DLD1 (cell line): ENCODE measurements around the gene RPGRIP1L.

Experiments
- in situ Hi-C: cut with HindIII; loops from 2 replicates; pipeline ENCODE4 v1.10.0; 2017; ENCODE audit warnings: low sequenced_read_pairs

RPGRIP1L gene

DNA sequence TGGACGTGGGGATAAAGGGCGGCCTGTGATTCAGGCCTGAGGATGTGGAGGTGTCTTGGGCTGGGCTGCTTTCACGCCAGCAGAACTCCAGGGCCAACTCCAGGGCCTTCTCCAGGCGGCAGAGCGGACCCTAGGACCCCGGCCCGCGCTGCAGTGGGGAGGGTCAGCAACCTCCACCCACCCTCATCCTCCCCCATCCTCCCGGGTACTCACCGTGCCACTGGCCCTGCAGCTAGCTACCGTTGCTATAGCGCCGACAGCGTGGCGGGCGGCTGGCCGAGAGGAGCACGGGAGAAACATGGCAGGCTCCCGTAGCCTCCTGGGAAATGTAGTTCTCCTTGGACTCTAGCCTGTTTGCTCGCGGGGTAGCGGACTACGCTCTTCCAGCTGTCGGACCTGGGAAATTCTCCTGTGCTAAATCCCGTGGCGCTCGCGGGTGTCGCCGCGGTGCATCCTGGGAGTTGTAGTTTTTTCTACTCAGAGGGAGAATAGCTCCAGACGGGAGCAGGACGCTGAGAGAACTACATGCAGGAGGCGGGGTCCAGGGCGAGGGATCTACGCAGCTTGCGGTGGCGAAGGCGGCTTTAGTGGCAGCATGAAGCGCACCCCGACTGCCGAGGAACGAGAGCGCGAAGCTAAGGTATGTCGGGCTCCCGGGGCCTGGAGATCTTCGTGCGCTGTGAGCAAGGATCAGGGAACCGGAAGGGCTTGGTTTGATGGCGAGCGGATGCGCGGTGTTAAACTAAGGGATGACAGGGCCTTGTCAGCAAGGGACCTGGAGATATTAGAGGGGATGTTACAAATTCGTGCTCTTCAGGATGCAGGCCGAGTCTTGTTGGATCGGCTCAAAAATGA lies at the start of gene RPGRIP1L, which contains the start of gene FTO:
RPGRIP1L (minus strand) TSS at position 270 of the 855 bp plus-strand sequence. CDS start 3,136 bp downstream, outside the sequence.
FTO (plus strand) TSS at position 567 of the 855 bp plus-strand sequence.
- in situ Hi-C loops: no loop called here

DNA sequence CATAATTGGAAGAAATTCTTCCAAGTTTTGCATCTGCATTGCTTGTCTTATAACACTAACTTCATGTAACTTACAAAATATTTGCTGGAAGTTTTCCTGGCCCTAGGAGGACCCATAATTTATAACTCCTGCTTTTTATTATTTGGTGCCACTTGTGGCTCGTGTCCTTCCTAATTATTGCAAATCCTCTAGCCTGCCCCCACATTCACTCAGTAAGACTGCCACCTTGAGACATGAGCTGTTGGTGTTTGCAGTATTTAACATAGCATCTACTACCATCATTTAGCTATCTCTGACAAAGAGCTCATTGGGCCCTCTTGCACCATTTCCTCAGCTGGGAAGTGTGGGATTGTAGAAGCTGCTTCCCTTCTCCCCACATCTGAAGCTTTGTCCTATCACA lies 49.8 kb upstream of the RPGRIP1L start:
- in situ Hi-C loops: no loop called here

DNA sequence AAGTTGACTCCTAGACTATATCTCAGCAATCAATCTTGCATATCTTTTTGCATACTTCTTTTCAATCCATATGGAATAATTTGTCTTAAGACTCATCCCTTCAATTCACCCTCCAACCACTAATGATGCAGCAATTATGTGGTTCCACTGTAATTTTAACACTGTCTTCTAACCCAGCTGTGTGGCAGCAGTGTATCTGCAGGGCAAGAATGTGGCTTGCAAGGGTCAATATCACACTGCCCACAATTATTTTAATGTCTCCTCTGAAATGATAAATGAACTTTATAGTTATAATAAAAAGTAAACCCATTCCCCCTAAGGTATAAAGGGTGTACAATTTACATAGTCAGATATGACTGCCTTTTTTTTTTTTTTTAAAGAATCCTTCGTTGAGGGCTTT lies 48.9 kb upstream of the RPGRIP1L start:
- in situ Hi-C loops: no loop called here

DNA sequence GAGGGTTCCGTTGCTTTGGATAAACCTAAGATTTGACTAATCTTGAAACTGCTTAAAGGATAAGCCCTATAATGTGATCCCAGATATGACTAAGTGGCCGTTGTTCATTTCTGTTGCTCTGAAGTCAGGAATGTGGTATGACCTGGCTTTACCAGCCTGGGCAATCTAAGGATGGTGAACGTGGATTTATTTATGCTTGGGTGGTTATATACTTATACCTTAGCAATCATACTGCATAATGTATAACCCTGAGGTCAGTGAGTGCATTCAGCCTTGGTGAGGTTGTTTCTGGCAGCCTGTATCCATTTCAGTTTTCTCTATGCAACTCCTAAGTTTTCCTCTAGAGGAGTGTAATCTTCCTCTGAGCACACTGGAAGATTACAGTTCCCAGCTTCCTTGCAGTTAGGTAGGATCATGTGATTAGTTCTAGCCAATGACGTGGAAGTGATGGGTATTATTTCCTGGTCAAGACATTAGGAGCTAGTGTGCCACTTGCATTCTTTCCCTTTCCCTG lies 42.2 kb upstream of the RPGRIP1L start:
- in situ Hi-C loops: no loop called here

DNA sequence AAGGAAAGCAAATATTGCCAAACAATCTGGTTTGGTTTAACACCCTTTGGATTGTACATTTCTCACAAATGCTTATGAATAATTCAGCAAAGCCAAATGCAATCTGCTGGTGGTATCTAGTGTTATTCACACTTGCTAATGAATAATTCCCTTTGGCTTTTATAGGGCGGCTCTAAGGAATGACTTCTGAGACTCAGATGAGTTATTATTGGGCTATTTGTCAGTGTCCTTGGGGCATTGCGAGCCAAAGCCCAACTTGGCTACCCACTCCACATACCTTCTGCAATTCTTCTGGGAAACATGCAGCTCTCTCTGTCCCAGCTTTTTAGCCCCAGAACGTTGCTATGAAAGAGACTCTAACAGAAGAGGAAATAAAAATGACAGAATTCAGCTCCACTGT lies 41.4 kb upstream of the RPGRIP1L start:
- in situ Hi-C loops: no loop called here

DNA sequence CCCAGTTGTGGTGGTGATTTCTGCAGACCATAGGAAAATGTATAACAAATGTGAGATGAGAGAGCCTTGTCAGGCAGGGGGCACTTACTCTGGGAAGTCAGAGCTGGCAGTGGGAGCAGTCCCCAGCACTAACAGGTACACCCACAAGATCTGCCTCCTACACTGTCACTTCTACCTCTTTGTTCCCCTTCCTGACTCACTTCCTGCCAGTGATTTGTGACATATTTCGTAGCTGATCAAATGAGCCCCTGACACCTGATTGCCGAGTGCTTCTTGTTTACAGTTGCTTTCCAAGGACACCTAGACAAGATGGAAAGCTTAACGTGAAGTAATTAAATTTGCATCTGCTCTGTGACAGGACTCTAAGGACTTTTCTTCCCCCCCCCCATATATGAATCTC lies 40.8 kb upstream of the RPGRIP1L start:
- in situ Hi-C loops: no loop called here

DNA sequence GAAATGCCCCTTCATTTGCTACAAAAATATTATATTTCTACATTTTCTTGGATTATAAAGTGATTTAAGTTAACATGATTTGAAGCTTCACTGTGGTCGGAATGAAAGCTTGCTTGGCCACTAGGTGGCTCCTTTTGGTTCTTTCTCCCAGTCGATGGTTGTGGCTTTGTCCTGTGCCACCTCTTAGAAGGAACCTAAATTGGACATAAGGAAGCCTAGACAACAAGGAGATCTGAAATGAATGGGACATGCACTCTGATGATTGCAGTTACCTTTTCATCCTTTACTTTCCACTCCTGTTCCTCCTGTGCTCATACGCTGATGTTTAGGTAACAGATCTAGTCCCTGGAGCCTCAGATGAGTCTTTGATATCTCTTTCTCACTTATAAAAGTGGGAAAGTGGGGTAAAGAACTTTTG lies 39.5 kb upstream of the RPGRIP1L start:
- in situ Hi-C loops: no loop called here

DNA sequence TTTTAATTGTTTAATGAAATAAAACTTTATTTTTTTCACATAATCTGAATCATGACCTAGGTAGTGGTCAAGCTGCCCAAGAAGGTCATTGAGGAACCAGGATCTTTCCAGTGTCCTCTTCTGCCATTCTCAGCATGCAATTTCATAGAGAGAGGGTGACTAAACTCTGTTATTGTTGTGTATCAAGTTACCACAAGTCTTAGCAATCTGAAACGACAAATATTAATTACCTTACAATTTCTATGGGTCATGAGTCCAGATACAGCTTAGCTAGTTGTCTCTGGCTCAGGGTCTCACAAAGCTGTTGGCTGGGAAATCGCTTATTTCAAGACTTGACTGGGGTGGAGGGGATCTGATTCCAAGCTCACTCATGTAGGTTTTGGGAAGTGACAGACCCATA lies 37.9 kb upstream of the RPGRIP1L start:
- in situ Hi-C loops: no loop called here

DNA sequence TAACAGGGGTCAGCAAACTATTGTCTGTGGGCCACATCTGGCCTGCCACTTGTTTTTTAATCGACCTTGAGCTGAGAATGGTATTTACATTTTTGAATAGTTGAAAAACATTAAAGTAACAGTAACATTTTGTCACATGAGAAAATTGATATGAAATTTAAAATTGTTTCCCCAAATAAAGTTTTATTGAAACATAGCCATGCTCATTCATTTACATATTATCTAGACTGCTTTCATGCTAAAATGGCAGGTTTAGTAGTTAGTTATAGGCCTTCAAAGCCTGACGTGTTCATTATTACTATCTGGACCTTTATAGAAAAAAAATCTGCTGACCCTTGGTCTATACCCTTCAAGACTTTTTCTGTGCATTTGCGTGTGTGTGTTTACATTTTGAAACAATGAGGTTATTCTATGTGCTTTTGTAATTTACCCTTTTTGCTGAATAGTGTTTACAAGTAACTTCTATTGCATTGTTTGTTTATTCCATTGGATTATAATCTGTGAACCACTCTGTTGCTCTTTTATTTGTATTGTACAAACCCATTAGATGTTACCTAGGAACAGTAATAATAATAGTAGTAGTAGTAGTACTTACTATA lies 37.4 kb upstream of the RPGRIP1L start:
- in situ Hi-C loops: no loop called here

DNA sequence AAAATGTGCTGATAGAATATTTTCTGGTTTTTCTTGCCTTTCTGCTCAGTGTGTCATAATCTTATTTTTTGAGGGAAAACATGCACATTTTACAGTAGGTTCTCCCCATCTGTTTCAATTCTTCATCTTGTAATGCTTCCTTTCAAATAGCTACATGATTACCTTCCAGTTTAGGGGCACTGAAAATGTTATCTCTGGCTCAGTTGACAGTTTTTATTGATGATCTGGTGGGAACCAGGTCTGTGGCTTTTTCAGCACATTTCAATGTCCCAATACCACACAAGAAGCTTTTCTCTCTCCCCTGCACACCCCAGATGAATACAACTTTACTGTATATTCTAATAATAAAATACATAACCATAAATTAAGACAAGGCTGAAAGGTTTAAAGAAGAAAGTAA lies 36.8 kb upstream of the RPGRIP1L start:
- in situ Hi-C loops: no loop called here

DNA sequence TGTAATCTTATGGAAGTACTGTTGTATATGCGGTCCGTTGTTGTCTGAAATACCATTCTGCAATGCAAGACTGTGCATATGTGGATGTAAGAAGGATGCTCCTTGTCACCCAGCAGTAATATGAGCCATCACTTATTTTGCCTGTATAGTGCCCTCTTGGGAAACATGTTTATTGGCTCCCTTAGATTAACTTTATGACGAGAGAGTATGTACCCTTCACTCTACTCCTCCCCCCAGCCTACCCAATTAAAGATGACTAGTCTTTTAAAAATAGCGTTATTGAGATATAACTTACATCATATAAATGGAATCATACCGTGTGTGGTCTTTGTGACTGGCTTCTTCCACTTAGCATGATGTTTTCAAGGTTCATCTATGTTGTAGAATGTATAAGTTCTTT lies 33.9 kb upstream of the RPGRIP1L start:
- in situ Hi-C loops: no loop called here

DNA sequence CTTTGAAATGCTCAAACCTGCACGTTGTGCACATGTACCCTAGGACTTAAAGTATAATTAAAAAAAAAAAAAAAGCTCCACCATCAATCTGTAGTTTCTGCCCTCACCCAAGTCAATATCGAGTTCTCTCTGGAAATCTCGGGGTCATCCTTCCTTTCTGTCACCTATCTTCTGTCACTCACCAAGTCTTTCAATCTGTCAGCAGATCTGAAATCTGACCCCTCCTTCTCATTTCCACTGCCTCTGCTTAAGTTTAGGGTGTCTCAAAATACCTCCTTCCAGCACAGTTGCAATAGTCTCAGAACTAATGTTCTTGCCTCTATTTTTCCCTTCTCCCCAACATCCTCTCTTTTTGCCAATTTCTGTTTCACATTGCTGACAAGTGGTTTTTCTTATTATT lies 32.6 kb upstream of the RPGRIP1L start:
- in situ Hi-C loops: no loop called here

DNA sequence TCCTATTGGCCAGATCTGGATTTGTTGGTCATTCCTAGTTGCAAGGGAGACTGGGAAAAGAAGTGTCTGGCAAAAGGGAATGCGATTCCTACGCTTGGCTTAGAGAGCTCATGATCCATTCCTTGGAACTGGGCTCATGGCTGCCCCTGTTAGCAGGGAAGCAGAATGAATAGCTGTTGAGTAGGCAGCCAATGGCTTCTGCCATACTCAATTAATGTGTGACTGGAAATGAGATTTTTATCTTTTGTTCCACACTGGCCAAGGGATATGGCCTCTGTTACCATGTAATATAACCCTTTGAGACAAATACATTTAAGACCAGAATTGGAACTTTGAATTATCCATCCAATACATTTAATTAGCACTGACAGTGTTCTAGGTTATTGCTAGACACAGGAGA lies 31.2 kb upstream of the RPGRIP1L start:
- in situ Hi-C loops: no loop called here

DNA sequence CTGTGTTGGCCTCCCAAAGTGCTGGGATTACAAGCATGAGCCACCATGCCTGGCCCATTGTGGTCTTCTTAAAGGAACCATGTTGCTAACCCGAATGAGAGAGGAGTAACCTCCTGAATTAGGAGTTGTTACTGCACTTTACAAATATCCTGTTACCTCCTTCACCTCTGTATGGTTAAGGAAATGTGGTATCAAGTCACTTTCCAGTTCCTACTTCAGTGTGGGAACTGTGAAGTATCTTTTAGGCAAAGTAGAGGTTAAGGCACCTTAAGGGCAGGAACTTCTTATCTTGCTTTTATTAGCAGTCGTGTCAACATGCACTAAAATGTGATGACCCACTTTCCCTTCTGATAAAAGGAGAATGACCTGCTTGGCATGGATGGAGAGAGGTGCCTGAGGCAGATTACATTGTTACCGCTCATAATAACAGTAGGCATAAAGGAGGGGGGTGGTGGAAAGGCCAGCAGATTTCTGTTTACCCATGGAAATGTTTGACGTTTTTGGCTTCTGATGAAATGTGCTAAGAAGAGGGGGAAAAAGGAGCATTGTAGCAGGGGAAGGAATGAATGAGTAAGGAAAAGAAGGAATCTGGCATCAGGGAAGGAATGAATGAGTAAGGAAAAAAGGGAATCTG lies 28.8 kb upstream of the RPGRIP1L start:
- in situ Hi-C loops: no loop called here

DNA sequence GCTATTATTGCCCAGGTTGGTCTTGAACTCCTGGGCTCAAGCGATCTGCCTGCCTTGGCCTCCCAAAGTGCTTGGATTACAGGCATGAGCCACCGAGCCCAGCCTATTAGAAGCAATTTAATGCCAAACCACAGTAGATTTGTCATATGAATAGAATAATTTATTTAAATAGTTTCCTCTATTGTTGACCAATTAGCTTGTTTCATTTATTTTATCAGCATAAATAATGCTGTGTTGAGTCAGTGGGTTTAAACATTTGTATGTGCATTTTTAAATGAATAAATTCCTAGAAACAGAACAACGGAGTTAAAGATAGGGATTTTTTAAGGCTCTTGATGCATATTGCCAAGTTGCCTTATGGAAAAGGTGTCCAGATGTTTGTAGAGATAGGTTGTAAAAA lies 27.0 kb upstream of the RPGRIP1L start:
- in situ Hi-C loops: no loop called here

DNA sequence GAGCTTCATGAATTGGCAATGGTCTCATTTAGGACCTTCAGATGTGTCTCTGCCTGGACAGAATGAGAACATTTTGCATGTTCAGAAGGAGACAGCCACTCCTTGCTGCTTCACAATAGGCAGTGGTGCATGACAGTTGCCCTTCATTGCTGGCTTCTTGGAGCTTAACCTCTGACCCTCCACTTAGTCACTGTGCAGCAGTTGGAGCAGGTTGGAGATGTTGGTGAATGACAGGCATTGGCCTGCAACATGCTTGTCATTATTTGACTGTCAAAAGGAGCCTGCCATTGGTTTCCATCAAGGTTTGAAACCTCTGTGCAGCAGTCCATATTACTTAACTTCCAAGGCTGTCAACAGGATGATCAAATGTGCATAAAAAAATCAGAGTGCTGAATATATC lies 23.0 kb upstream of the RPGRIP1L start:
- in situ Hi-C loops: no loop called here

DNA sequence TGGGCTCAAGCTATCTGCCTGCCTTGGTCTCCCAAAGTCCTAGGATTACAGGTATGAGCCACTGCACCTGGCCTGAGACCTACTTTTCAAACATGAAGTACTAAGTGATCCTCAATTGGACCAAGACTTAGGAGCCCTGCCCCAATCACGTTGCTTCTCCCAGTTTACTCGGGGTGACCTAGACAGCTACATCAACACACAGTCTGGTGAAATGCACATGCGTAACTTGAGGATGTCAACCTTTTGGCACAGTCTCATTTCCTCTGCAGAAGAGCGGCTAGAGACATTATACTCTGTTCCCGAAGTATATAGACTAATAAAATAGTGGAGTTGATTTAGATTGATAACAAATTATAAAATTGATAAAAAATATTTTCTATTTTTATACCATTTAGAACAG lies 17.4 kb upstream of the RPGRIP1L start:
- in situ Hi-C loops: no loop called here

DNA sequence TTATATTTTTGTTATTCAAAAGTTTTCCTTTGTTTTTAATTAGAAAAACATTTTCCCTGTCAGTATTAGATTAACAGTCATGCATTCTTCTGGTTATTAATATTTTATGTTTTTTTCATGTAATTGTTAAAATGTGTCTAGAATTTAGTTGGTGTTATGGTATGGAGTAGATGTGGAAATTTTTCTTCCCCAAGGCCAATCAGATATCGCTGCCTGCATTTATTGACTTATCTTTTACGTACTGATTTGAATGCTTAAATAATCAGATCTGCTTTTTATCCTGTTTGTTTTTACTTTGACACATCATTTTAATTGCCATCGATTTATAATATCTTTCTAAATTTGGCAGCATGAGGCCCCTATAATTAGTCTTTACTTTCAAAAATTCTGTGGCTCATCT lies 13.9 kb upstream of the RPGRIP1L start:
- in situ Hi-C loops: no loop called here

DNA sequence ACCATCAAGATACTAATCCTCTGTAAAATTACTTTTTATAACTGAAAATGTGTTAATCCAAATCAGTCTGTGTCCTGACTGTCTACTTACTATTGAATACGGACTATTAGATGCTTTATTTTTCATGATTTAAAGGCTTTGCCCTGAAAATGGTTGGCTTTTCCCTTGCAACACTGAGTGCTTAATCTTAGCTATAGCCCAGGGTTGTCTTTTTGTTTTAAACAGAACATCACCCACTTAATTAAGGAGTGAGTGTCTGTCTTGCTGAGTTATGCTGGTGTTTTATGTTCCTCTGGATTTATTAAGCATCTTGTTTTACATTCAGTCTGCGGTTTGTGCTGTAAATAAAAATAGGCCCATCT lies 11.3 kb upstream of the RPGRIP1L start:
- in situ Hi-C loops: no loop called here

DNA sequence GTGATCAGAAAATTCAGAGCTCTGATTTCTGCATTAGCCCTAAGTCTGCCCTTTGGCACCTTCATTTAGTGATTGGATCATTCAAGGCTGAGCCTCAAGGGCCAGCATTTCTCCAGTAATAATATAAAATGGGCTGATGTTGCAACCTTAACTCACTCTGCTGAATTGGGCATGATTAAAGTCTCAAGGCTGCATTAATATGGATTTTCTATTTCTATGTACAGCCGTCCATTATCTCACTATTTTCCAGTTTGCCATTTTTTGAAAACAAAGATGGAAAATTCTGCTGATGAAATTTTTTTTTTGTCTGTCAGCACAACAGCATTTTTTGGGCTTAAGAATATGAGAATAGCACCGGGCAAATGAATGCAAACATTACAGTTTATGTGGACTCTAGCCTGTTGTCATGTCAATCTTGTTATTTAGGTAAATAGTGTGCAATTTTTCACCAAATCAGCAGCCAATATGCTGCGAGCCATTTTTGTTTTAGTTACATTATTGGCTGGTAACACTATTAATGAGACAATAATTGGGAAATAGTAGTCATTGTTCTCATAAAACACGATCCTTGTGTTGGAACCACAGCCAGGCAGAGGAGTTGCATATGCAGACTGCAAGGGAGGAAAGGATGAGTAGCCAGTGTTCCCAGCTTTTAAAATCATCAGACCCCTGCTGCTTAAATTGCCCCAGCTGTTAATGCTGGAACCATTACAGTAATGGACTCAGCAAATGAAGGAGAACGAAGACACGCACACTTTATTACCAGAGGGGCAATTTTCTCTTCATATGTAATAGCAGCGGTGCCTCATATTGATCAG lies 10.8 kb upstream of the RPGRIP1L start:
- in situ Hi-C loops: no loop called here
